WTC11 (cell line): ENCODE measurements around the gene OPCML. TPM values are rescaled to one million over a fixed set of nuclear protein-coding genes. Genes with fewer than 3 reads are reported as not detected.

ENCODE experiments used
- ATAC-seq: fragments of 200-7000 bp; cut with Tn5 transposase; 2 replicates; pipeline ENCODE4 v1.10.0; 2021; ENCODE audit warnings: mild to moderate bottlenecking, moderate library complexity
- CTCF ChIA-PET: fragments of 300-600 bp; sonication (Branson Sonifier 250); formaldehyde crosslinking; loops from one replicate; lab custom pipeline; 2021; ENCODE audit warnings: antibody characterized with exemption; lab: Charles Lee
- POLR2A ChIA-PET: fragments of 350-600 bp; sonication (Branson Sonifier 250); formaldehyde crosslinking; loops from one replicate; lab custom pipeline; 2021; ENCODE audit warnings: antibody characterized with exemption; lab: Charles Lee
- DNase-seq: peaks from one replicate; pipeline ENCODE4 v3.0.0; 2021; ENCODE audit warnings: low spot score
- H3K27ac Mint-ChIP-seq: 2 replicates; pipeline ENCODE4 v1.8.0; 2021; ENCODE audit warnings: mixed read lengths
- H3K27me3 Mint-ChIP-seq: 2 replicates; pipeline ENCODE4 v1.8.0; 2021; ENCODE audit warnings: low read depth, mild to moderate bottlenecking, moderate library complexity, mixed read lengths
- H3K36me3 Mint-ChIP-seq: 2 replicates; pipeline ENCODE4 v1.8.0; 2021; ENCODE audit warnings: mixed read lengths
- H3K4me1 Mint-ChIP-seq: 2 replicates; pipeline ENCODE4 v1.8.0; 2022; ENCODE audit warnings: mixed read lengths
- H3K4me3 Mint-ChIP-seq: 2 replicates; pipeline ENCODE4 v1.8.0; 2021; ENCODE audit warnings: mild to moderate bottlenecking, moderate library complexity, mixed read lengths
- H3K9me3 Mint-ChIP-seq: 2 replicates; pipeline ENCODE4 v1.8.0; 2021; ENCODE audit warnings: mixed read lengths
- ATF3 ChIP-seq: sonication (generic); formaldehyde crosslinking; conservative IDR thresholded peaks from 2 replicates; pipeline ENCODE4 v1.8.1; 2022; ENCODE audit warnings: mild to moderate bottlenecking, missing genetic modification reagents
- CDX4 ChIP-seq: fragments of 250-450 bp; sonication (Bioruptor Pico); IDR thresholded peaks from 2 replicates; pipeline ENCODE4 v1.9.0; 2021; ENCODE audit warnings: moderate library complexity, mild to moderate bottlenecking, inconsistent platforms, borderline replicate concordance
- CREM ChIP-seq: sonication (generic); formaldehyde crosslinking; IDR thresholded peaks from 2 replicates; pipeline ENCODE4 v1.8.1; 2022; ENCODE audit warnings: mild to moderate bottlenecking, missing genetic modification reagents, moderate library complexity
- EMX1 ChIP-seq: fragments of 250-450 bp; sonication (Bioruptor Pico); IDR thresholded peaks from 2 replicates; pipeline ENCODE4 v1.8.0; 2021; ENCODE audit warnings: mild to moderate bottlenecking
- FOXP1 ChIP-seq: sonication (generic); formaldehyde crosslinking; IDR thresholded peaks from 2 replicates; pipeline ENCODE4 v1.8.0; 2022; ENCODE audit warnings: missing genetic modification reagents, mild to moderate bottlenecking, moderate library complexity, borderline replicate concordance
- GABPB1 ChIP-seq: sonication (generic); formaldehyde crosslinking; IDR thresholded peaks from 2 replicates; pipeline ENCODE4 v1.8.1; 2023; ENCODE audit warnings: mild to moderate bottlenecking, missing genetic modification reagents
- HMGA2 ChIP-seq: fragments of 250-450 bp; sonication (Bioruptor Pico); IDR thresholded peaks from 2 replicates; pipeline ENCODE4 v1.4.0; 2021; ENCODE audit warnings: mild to moderate bottlenecking, moderate library complexity
- MXD4 ChIP-seq: fragments of 250-450 bp; sonication (Bioruptor Pico); IDR thresholded peaks from 2 replicates; pipeline ENCODE4 v1.8.0; 2021; ENCODE audit warnings: mild to moderate bottlenecking, moderate library complexity, borderline replicate concordance
- MYBL2 ChIP-seq: sonication (generic); formaldehyde crosslinking; IDR thresholded peaks from 2 replicates; pipeline ENCODE4 v1.8.1; 2023; ENCODE audit warnings: mild to moderate bottlenecking, moderate library complexity, missing genetic modification reagents
- TP53 ChIP-seq: sonication (generic); formaldehyde crosslinking; IDR thresholded peaks from 2 replicates; pipeline ENCODE4 v1.8.1; 2023; ENCODE audit warnings: mild to moderate bottlenecking, missing genetic modification reagents
- USF1 ChIP-seq: sonication (generic); formaldehyde crosslinking; IDR thresholded peaks from 2 replicates; pipeline ENCODE4 v1.8.0; 2022; ENCODE audit warnings: mild to moderate bottlenecking, missing genetic modification reagents
- ZNF317 ChIP-seq: sonication (generic); formaldehyde crosslinking; IDR thresholded peaks from 2 replicates; pipeline ENCODE4 v1.8.1; 2023; ENCODE audit warnings: low read depth, mild to moderate bottlenecking, moderate library complexity, missing genetic modification reagents, borderline replicate concordance
- ZNF423 ChIP-seq: fragments of 250-450 bp; sonication (Bioruptor Pico); IDR thresholded peaks from 2 replicates; pipeline ENCODE4 v2.1.2; 2022; ENCODE audit warnings: mild to moderate bottlenecking, moderate library complexity
- ZNF512 ChIP-seq: sonication (generic); formaldehyde crosslinking; IDR thresholded peaks from 2 replicates; pipeline ENCODE4 v1.8.1; 2022; ENCODE audit warnings: missing genetic modification reagents, borderline replicate concordance
- total RNA-seq: library from RNA; stranded (reverse); gene quantifications from 3 replicates; pipeline ENCODE4 v1.2.3, GENCODE V29; 2021
- TF ChIP-seq, protein P1 (sequence below): sonication (generic); formaldehyde crosslinking; IDR thresholded peaks from 2 replicates; pipeline ENCODE4 v1.8.1; 2023; ENCODE audit warnings: mild to moderate bottlenecking, missing genetic modification reagents, moderate library complexity
- TF ChIP-seq, protein P2 (sequence below): fragments of 250-450 bp; sonication (Bioruptor Pico); IDR thresholded peaks from 2 replicates; pipeline ENCODE4 v1.8.0; 2021; ENCODE audit warnings: mild to moderate bottlenecking
- TF ChIP-seq, protein P3 (sequence below): sonication (generic); formaldehyde crosslinking; IDR thresholded peaks from 2 replicates; pipeline ENCODE4 v1.8.0; 2023; ENCODE audit warnings: missing genetic modification reagents
- TF ChIP-seq, protein P4 (sequence below): sonication (generic); formaldehyde crosslinking; IDR thresholded peaks from 2 replicates; pipeline ENCODE4 v1.8.1; 2022; ENCODE audit warnings: low read depth, missing genetic modification reagents, borderline replicate concordance

The OPCML gene
- total RNA-seq, 1 experiment from 2014 or later = 1.5 TPM

GRCh38 chr11:133388260-133388659, 144.0 kb downstream of the OPCML start (continued):
- no peak for TF ChIP-seq CDX4 (CRISPR knock-in tag)
- TF ChIP-seq, protein P1, sequence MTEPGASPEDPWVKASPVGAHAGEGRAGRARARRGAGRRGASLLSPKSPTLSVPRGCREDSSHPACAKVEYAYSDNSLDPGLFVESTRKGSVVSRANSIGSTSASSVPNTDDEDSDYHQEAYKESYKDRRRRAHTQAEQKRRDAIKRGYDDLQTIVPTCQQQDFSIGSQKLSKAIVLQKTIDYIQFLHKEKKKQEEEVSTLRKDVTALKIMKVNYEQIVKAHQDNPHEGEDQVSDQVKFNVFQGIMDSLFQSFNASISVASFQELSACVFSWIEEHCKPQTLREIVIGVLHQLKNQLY (CRISPR knock-in tag) = no peak
- no peak for TF ChIP-seq ZNF317
- TF ChIP-seq USF1 (CRISPR knock-in tag) = no peak
- TF ChIP-seq, protein P2, sequence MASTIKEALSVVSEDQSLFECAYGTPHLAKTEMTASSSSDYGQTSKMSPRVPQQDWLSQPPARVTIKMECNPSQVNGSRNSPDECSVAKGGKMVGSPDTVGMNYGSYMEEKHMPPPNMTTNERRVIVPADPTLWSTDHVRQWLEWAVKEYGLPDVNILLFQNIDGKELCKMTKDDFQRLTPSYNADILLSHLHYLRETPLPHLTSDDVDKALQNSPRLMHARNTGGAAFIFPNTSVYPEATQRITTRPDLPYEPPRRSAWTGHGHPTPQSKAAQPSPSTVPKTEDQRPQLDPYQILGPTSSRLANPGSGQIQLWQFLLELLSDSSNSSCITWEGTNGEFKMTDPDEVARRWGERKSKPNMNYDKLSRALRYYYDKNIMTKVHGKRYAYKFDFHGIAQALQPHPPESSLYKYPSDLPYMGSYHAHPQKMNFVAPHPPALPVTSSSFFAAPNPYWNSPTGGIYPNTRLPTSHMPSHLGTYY (CRISPR knock-in tag) = no peak
- TF ChIP-seq GABPB1 (CRISPR knock-in tag) = no peak
- TF ChIP-seq, all 79 proteins: peak for 0

DNA sequence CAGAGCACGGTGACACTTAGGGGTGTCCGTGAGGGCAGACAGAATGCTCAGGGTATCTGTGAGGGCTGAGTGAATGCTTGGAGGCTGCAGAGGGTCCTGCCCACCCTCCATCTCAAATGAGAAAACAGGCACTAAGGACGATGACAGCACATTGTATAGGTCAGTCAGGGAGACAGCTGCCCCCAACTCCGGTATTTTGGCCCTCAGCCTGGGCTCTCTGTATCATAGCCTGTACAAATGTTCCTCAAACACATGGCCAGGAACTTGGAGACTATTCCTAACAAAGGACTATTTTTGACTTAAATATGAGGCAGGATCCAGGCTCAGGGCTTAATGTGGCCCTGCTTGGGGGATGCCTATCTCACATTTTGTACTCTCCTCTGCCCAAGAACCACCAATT, 145.4 kb downstream of the OPCML start:
- H3K27me3 Mint-ChIP-seq = no peaks in the 10 kb centered on the region
- DNase-seq = no peak
- H3K4me1 Mint-ChIP-seq = peaks cover 12% of the 10 kb centered on the region
- no peak overlapping the region for H3K4me3 Mint-ChIP-seq
- 0 out of 2 replicates have a peak overlapping the region, but pooled peaks have one; percentile 11 for H3K27ac Mint-ChIP-seq
- TF ChIP-seq HMGA2 (CRISPR knock-in tag) (no peak), CREM (no peak), CDX4 (CRISPR knock-in tag) (no peak), TP53 (no peak), FOXP1 (CRISPR knock-in tag) (no peak), ZNF423 (CRISPR knock-in tag) (no peak), ATF3 (CRISPR knock-in tag) (no peak), MYBL2 (CRISPR knock-in tag) (no peak), MXD4 (CRISPR knock-in tag) (no peak), ZNF512 (no peak), EMX1 (CRISPR knock-in tag) (no peak)
- TF ChIP-seq, protein P2 (CRISPR knock-in tag) = no peak
- TF ChIP-seq, protein P3, sequence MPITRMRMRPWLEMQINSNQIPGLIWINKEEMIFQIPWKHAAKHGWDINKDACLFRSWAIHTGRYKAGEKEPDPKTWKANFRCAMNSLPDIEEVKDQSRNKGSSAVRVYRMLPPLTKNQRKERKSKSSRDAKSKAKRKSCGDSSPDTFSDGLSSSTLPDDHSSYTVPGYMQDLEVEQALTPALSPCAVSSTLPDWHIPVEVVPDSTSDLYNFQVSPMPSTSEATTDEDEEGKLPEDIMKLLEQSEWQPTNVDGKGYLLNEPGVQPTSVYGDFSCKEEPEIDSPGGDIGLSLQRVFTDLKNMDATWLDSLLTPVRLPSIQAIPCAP = no peak
- TF ChIP-seq, protein P4, sequence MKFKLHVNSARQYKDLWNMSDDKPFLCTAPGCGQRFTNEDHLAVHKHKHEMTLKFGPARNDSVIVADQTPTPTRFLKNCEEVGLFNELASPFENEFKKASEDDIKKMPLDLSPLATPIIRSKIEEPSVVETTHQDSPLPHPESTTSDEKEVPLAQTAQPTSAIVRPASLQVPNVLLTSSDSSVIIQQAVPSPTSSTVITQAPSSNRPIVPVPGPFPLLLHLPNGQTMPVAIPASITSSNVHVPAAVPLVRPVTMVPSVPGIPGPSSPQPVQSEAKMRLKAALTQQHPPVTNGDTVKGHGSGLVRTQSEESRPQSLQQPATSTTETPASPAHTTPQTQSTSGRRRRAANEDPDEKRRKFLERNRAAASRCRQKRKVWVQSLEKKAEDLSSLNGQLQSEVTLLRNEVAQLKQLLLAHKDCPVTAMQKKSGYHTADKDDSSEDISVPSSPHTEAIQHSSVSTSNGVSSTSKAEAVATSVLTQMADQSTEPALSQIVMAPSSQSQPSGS (CRISPR knock-in tag) = no peak
- TF ChIP-seq, all 79 proteins: peak for 0
- POLR2A ChIA-PET = no interaction called here
- ATAC-seq = no peak
- Mint-ChIP-seq H3K9me3 (no peaks in the 10 kb centered on the region), H3K36me3 (no peaks in the 10 kb centered on the region)
- CTCF ChIA-PET = interaction anchor here (1.5 kb wide), 1 partner anchor 448 kb away, joined by 3 read pairs; no protein-coding TSS in a partner anchor
